SK-N-SH treated with all-trans-retinoic acid at 6 μM for 48 hours (cell line): Measurements from ENCODE around the gene TAF5.

ENCODE experiments used
- GLIS3 ChIP-seq: fragments of 250-450 bp; sonication (Bioruptor Pico); IDR thresholded peaks from 2 replicates; pipeline ENCODE4 v1.5.0; 2020; ENCODE audit warnings: mild to moderate bottlenecking, moderate library complexity
- PPARA ChIP-seq: fragments of 250-450 bp; sonication (Bioruptor Pico); IDR thresholded peaks from 2 replicates; pipeline ENCODE4 v1.5.0; 2020; ENCODE audit warnings: mild to moderate bottlenecking, borderline replicate concordance
- RARB ChIP-seq: fragments of 250-450 bp; sonication (Bioruptor Pico); IDR thresholded peaks from 2 replicates; pipeline ENCODE4 v1.8.0; 2021; ENCODE audit warnings: mild to moderate bottlenecking, moderate library complexity
- ZFP30 ChIP-seq: fragments of 450-650 bp; formaldehyde crosslinking; IDR thresholded peaks from 2 replicates; pipeline ENCODE4 v1.5.0; 2022; ENCODE audit warnings: mild to moderate bottlenecking, moderate library complexity
- ZNF8 ChIP-seq: fragments of 450-650 bp; formaldehyde crosslinking; IDR thresholded peaks from 2 replicates; pipeline ENCODE4 v1.5.0; 2020; ENCODE audit warnings: mild to moderate bottlenecking, moderate library complexity
- TF ChIP-seq, protein P1 (sequence below): fragments of 250-450 bp; sonication (Bioruptor Pico); IDR thresholded peaks from 2 replicates; pipeline ENCODE4 v1.5.1; 2020; ENCODE audit warnings: low read depth, mild to moderate bottlenecking, moderate library complexity
- TF ChIP-seq, protein P2 (sequence below): fragments of 250-450 bp; sonication (Bioruptor Pico); IDR thresholded peaks from 2 replicates; pipeline ENCODE4 v1.8.0; 2020; ENCODE audit warnings: mild to moderate bottlenecking, moderate library complexity, borderline replicate concordance

DNA sequence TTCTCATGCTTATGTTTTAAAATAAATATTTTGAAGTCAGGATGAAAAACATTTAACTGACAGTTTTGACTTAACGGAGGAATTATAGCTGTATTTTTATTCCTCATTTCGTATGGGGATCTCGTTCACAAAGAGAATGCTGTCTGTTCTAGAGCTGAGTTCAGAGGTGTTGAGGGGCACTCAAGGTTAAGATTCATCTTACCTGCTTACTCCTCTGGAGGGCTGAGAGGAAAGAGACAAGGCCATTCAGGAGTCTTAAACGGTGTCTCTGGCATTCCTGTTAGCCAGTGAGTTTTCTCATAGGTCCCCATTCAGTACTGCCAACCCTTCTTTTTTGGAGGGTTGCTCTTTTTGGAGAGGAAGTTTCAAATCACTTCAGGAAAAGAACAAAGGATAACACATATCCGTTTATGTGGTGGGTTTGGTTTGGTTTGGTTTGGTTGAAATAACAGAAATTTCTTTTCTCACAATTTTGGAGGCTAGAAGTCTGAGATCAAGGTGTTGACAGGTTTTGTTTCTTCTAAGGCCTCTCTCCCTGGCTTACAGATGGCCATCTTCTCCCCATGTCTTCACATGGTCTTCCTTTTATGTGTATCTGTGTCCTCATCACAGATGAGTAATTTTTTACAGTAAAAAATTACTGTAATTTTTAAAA, 61.3 kb downstream of the TAF5 start:
- no peak for TF ChIP-seq RARB (CRISPR knock-in tag)
- TF ChIP-seq ZFP30 (CRISPR knock-in tag) = no peak
- TF ChIP-seq, protein P1, sequence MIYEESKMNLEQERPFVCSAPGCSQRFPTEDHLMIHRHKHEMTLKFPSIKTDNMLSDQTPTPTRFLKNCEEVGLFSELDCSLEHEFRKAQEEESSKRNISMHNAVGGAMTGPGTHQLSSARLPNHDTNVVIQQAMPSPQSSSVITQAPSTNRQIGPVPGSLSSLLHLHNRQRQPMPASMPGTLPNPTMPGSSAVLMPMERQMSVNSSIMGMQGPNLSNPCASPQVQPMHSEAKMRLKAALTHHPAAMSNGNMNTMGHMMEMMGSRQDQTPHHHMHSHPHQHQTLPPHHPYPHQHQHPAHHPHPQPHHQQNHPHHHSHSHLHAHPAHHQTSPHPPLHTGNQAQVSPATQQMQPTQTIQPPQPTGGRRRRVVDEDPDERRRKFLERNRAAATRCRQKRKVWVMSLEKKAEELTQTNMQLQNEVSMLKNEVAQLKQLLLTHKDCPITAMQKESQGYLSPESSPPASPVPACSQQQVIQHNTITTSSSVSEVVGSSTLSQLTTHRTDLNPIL = no peak
- no peak for TF ChIP-seq GLIS3 (CRISPR knock-in tag)
- TF ChIP-seq ZNF8 (CRISPR knock-in tag) = no peak
- TF ChIP-seq, protein P2, sequence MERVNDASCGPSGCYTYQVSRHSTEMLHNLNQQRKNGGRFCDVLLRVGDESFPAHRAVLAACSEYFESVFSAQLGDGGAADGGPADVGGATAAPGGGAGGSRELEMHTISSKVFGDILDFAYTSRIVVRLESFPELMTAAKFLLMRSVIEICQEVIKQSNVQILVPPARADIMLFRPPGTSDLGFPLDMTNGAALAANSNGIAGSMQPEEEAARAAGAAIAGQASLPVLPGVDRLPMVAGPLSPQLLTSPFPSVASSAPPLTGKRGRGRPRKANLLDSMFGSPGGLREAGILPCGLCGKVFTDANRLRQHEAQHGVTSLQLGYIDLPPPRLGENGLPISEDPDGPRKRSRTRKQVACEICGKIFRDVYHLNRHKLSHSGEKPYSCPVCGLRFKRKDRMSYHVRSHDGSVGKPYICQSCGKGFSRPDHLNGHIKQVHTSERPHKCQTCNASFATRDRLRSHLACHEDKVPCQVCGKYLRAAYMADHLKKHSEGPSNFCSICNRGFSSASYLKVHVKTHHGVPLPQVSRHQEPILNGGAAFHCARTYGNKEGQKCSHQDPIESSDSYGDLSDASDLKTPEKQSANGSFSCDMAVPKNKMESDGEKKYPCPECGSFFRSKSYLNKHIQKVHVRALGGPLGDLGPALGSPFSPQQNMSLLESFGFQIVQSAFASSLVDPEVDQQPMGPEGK = no peak
- TF ChIP-seq PPARA = no peak
